Osteocyte (in vitro differentiated cells): ENCODE data around the gene NT5C2. TPM values are rescaled to one million over a fixed set of nuclear protein-coding genes. Genes with fewer than 3 reads are reported as not detected.

Experiments used
- DNase-seq: peaks from one replicate; pipeline ENCODE4 v3.0.0; 2021; ENCODE audit warnings: mixed read lengths; ENCODE audit not compliant: unreplicated experiment; ENCODE audit errors: extremely low spot score
- H3K27ac Mint-ChIP-seq: one replicate; pipeline ENCODE4 v1.8.0; 2021; ENCODE audit warnings: mild to moderate bottlenecking, mixed read lengths; ENCODE audit not compliant: unreplicated experiment
- H3K27me3 Mint-ChIP-seq: one replicate; pipeline ENCODE4 v1.8.0; 2021; ENCODE audit warnings: mixed read lengths; ENCODE audit not compliant: unreplicated experiment
- H3K36me3 Mint-ChIP-seq: one replicate; pipeline ENCODE4 v1.8.0; 2021; ENCODE audit warnings: mixed read lengths; ENCODE audit not compliant: unreplicated experiment
- H3K4me1 Mint-ChIP-seq: one replicate; pipeline ENCODE4 v1.8.0; 2021; ENCODE audit warnings: mixed read lengths; ENCODE audit not compliant: unreplicated experiment
- H3K4me3 Mint-ChIP-seq: one replicate; pipeline ENCODE4 v1.8.0; 2021; ENCODE audit warnings: mild to moderate bottlenecking, moderate library complexity, mixed read lengths; ENCODE audit not compliant: unreplicated experiment
- H3K9me3 Mint-ChIP-seq: one replicate; pipeline ENCODE4 v1.8.0; 2021; ENCODE audit warnings: mixed read lengths; ENCODE audit not compliant: unreplicated experiment
- CTCF ChIP-seq: fragments of 200-600 bp; sonication (generic); IDR thresholded peaks from 2 replicates; pipeline ENCODE4 v1.5.0; 2021; ENCODE audit warnings: antibody characterized with exemption, mild to moderate bottlenecking, moderate library complexity
- total RNA-seq: library from RNA; stranded (reverse); gene quantifications from 2 replicates; pipeline ENCODE4 v1.2.1, GENCODE V29; 2021

The NT5C2 gene
- total RNA-seq, 1 donor from 2014 or later = 64.0 TPM

- DNase-seq = no peak
- peaks cover 8% of the 10 kb centered on the region for H3K4me1 Mint-ChIP-seq
- peaks cover 14% of the 10 kb centered on the region for H3K36me3 Mint-ChIP-seq
- H3K9me3 Mint-ChIP-seq = no peaks in the 10 kb centered on the region
- peak overlapping the region; percentile 56 for H3K4me3 Mint-ChIP-seq
- no peaks in the 10 kb centered on the region for H3K27me3 Mint-ChIP-seq
- H3K27ac Mint-ChIP-seq = peak overlapping the region; percentile 76
- TF ChIP-seq CTCF = peak; percentile 56
Observed at GRCh38 chr10:103053659-103054581, 139.2 kb downstream of the NT5C2 start.

- no peak for TF ChIP-seq CTCF
- DNase-seq = no peak
Observed at GRCh38 chr10:103049237-103049636, 143.8 kb downstream of the NT5C2 start.

GRCh38 chr10:103047381-103047780 is 145.7 kb downstream of the NT5C2 start:
- Mint-ChIP-seq H3K27ac (no peak overlapping the region), H3K9me3 (no peaks in the 10 kb centered on the region), H3K4me3 (no peak overlapping the region), H3K27me3 (no peaks in the 10 kb centered on the region), H3K4me1 (peaks cover 27% of the 10 kb centered on the region), H3K36me3 (no peaks in the 10 kb centered on the region)
- DNase-seq = no peak
- no peak for TF ChIP-seq CTCF

More at GRCh38 chr10:103049237-103049636, 143.8 kb downstream of the NT5C2 start:
- H3K4me1 Mint-ChIP-seq = peaks cover 26% of the 10 kb centered on the region
- H3K27me3 Mint-ChIP-seq = no peaks in the 10 kb centered on the region
- H3K4me3 Mint-ChIP-seq = no peak overlapping the region
- H3K9me3 Mint-ChIP-seq = no peaks in the 10 kb centered on the region
- H3K36me3 Mint-ChIP-seq = no peaks in the 10 kb centered on the region
- H3K27ac Mint-ChIP-seq = no peak overlapping the region

GRCh38 chr10:103045961-103046360 is 147.1 kb downstream of the NT5C2 start:
- no peak for DNase-seq
- Mint-ChIP-seq H3K36me3 (no peaks in the 10 kb centered on the region), H3K9me3 (no peaks in the 10 kb centered on the region), H3K27ac (no peak overlapping the region), H3K4me3 (no peak overlapping the region), H3K27me3 (no peaks in the 10 kb centered on the region), H3K4me1 (peaks cover 29% of the 10 kb centered on the region)
- no peak for TF ChIP-seq CTCF

GRCh38 chr10:103044942-103045489 is 148.1 kb downstream of the NT5C2 start:
- H3K27ac Mint-ChIP-seq = peak overlapping the region; percentile 38
- H3K9me3 Mint-ChIP-seq = no peaks in the 10 kb centered on the region
- TF ChIP-seq CTCF = no peak
- no peak for DNase-seq
- H3K4me3 Mint-ChIP-seq = peak overlapping the region; percentile 8
- no peaks in the 10 kb centered on the region for H3K27me3 Mint-ChIP-seq
- H3K4me1 Mint-ChIP-seq = peaks cover 34% of the 10 kb centered on the region
- H3K36me3 Mint-ChIP-seq = no peaks in the 10 kb centered on the region
